H1 (cell line): Measurements from ENCODE around the gene IWS1. TPM values are rescaled to one million over a fixed set of nuclear protein-coding genes. Genes with fewer than 3 reads are reported as not detected.
"Not testable (repeated sequence)": the region's sequence is repeated elsewhere in the genome, so short reads cannot be mapped to it uniquely, and the experiment has no call there.

ENCODE experiments used
- CTCF ChIA-PET: fragments of 300-600 bp; sonication (Branson Sonifier 250); formaldehyde crosslinking; loops from one replicate; lab custom pipeline; 2021; ENCODE audit not compliant: partially characterized antibody; lab: Charles Lee
- POLR2A ChIA-PET: fragments of 300-600 bp; sonication (Branson Sonifier 250); formaldehyde crosslinking; loops from one replicate; lab custom pipeline; 2021; ENCODE audit warnings: inconsistent platforms; ENCODE audit not compliant: partially characterized antibody; lab: Charles Lee
- DNase-seq, 2 experiments: peaks; one replicate each; pipeline versions ENCODE4 v3.0.0 to v3.0.0-alpha.2; 2010 to 2022; ENCODE audit warnings: low spot score in 2 of 2, low read depth in 1 of 2, mixed read lengths in 1 of 2
- FAIRE-seq: peaks from 2 replicates; lab custom pipeline; 2011; peaks lifted over from hg19 to GRCh38; lab: Jason Lieb, UNC
- H2AFZ ChIP-seq: 2 replicates; pipeline ENCODE4 v1.8.1; 2012; ENCODE audit warnings: low read length, inconsistent platforms
- H2AK5ac ChIP-seq: 2 replicates; pipeline ENCODE4 v1.6.1; 2013; ENCODE audit warnings: low read depth, low read length
- H2BK120ac ChIP-seq: replicated peaks from 2 replicates; pipeline ENCODE3; 2013; ENCODE audit warnings: low read depth, low read length, inconsistent platforms
- H2BK12ac ChIP-seq: 2 replicates; pipeline ENCODE4 v1.6.1; 2013; ENCODE audit warnings: low read depth, low read length
- H2BK15ac ChIP-seq: 2 replicates; pipeline ENCODE4 v1.6.1; 2013; ENCODE audit warnings: low read length
- H2BK20ac ChIP-seq: 2 replicates; pipeline ENCODE4 v1.6.1; 2013; ENCODE audit warnings: low read length
- H2BK5ac ChIP-seq: 2 replicates; pipeline ENCODE4 v1.6.1; 2013; ENCODE audit warnings: low read depth, low read length
- H3K14ac ChIP-seq: 2 replicates; pipeline ENCODE4 v1.6.1; 2013; ENCODE audit warnings: inconsistent platforms; ENCODE audit not compliant: insufficient read length
- H3K18ac ChIP-seq: 2 replicates; pipeline ENCODE4 v1.6.1; 2013; ENCODE audit warnings: low read length; ENCODE audit errors: extremely low read depth
- H3K23ac ChIP-seq: 2 replicates; pipeline ENCODE4 v1.6.1; 2013; ENCODE audit warnings: inconsistent platforms; ENCODE audit not compliant: insufficient read length
- H3K23me2 ChIP-seq: 2 replicates; pipeline ENCODE4 v1.6.1; 2013; ENCODE audit warnings: low read depth, low read length
- H3K27ac ChIP-seq: 2 replicates; pipeline ENCODE4 v1.6.1; 2011; ENCODE audit warnings: low read depth, low read length, inconsistent platforms
- H3K27me3 ChIP-seq, 4 experiments: replicated peaks in 1 of 4; 1 replicate in 1 of 4; 2 replicates in 3 of 4; pipeline versions ENCODE4 v1.6.1 to v1.8.1; 2011 to 2013; ENCODE audit warnings: low read length in 3 of 4, mild to moderate bottlenecking in 3 of 4, inconsistent platforms in 2 of 4, mixed read lengths in 2 of 4, moderate library complexity in 1 of 4; ENCODE audit not compliant: control insufficient read depth in 3 of 4, insufficient read depth in 3 of 4; ENCODE audit errors: extremely low read depth in 1 of 4
- H3K36me3 ChIP-seq, 4 experiments: 2 replicates each; pipeline versions ENCODE4 v1.6.1 to v1.8.1; 2011 to 2013; ENCODE audit warnings: mild to moderate bottlenecking in 4 of 4, low read length in 3 of 4, moderate library complexity in 2 of 4, control low read depth in 1 of 4, inconsistent platforms in 1 of 4; ENCODE audit not compliant: insufficient read depth in 4 of 4, control insufficient read depth in 2 of 4
- H3K4ac ChIP-seq: replicated peaks from 2 replicates; pipeline ENCODE3; 2013; ENCODE audit warnings: low read length, low read depth, mixed read lengths, inconsistent platforms; ENCODE audit not compliant: insufficient read length
- H3K4me1 ChIP-seq, 4 experiments: replicated peaks in 1 of 4; 1 replicate in 1 of 4; 2 replicates in 3 of 4; pipeline versions ENCODE4 v1.6.1 to v1.8.1; 2011 to 2013; ENCODE audit warnings: low read length in 3 of 4, inconsistent platforms in 2 of 4, mixed read lengths in 1 of 4; ENCODE audit not compliant: insufficient read depth in 4 of 4, control insufficient read depth in 3 of 4
- H3K4me2 ChIP-seq, 2 experiments: 2 replicates each; pipeline versions ENCODE4 v1.6.1 to v1.8.1; 2011 to 2013; ENCODE audit warnings: low read depth in 2 of 2, low read length in 2 of 2, control low read depth in 1 of 2, inconsistent platforms in 1 of 2, mild to moderate bottlenecking in 1 of 2; ENCODE audit not compliant: insufficient read depth in 1 of 2
- H3K4me3 ChIP-seq, 4 experiments: fragments of 200-600, 300-600 bp in 1 of 4; sonication (generic), shearing (Covaris generic), sonication (Bioruptor Twin) in 1 of 4; 2 replicates each; pipeline versions ENCODE4 v1.5.1 to v1.8.1; 2011 to 2016; ENCODE audit warnings: low read length in 4 of 4, low read depth in 3 of 4, control low read depth in 2 of 4, inconsistent platforms in 2 of 4, mild to moderate bottlenecking in 2 of 4, mixed read lengths in 1 of 4, moderate library complexity in 1 of 4; ENCODE audit not compliant: insufficient read depth in 2 of 4; ENCODE audit errors: extremely low read depth in 1 of 4
- H3K56ac ChIP-seq: replicated peaks from 2 replicates; pipeline ENCODE3; 2013; ENCODE audit warnings: low read depth, mild to moderate bottlenecking, mixed read lengths, low read length, inconsistent platforms; ENCODE audit not compliant: insufficient read length
- H3K79me1 ChIP-seq: 2 replicates; pipeline ENCODE4 v1.6.1; 2013; ENCODE audit warnings: low read depth, low read length, control low read depth
- H3K79me2 ChIP-seq, 2 experiments: 2 replicates each; pipeline versions ENCODE4 v1.6.1 to v1.8.1; 2012 to 2013; ENCODE audit warnings: low read length in 2 of 2, mild to moderate bottlenecking in 2 of 2, inconsistent platforms in 1 of 2; ENCODE audit not compliant: insufficient read depth in 2 of 2, control insufficient read depth in 1 of 2
- H3K9ac ChIP-seq, 4 experiments: replicated peaks in 1 of 4; 1 replicate in 1 of 4; 2 replicates in 3 of 4; pipeline versions ENCODE4 v1.6.1 to v1.8.1; 2011 to 2013; ENCODE audit warnings: low read depth in 3 of 4, low read length in 3 of 4, control low read depth in 2 of 4, mild to moderate bottlenecking in 2 of 4, moderate library complexity in 2 of 4, inconsistent platforms in 1 of 4; ENCODE audit errors: extremely low read depth in 1 of 4
- H3K9me3 ChIP-seq, 2 experiments: 2 replicates each; pipeline versions ENCODE4 v1.6.1 to v1.8.1; 2012 to 2013; ENCODE audit warnings: mild to moderate bottlenecking in 2 of 2, moderate library complexity in 2 of 2, control low read depth in 1 of 2, inconsistent platforms in 1 of 2, low read depth in 1 of 2, low read length in 1 of 2, mixed read lengths in 1 of 2; ENCODE audit not compliant: insufficient read depth in 2 of 2
- H4K20me1 ChIP-seq, 2 experiments: replicated peaks in 1 of 2; 2 replicates each; pipeline versions ENCODE3 to v1.8.1; 2011 to 2013; ENCODE audit warnings: inconsistent platforms in 2 of 2, low read length in 2 of 2, mild to moderate bottlenecking in 1 of 2; ENCODE audit not compliant: insufficient read depth in 2 of 2, control insufficient read depth in 1 of 2
- H4K5ac ChIP-seq: 2 replicates; pipeline ENCODE4 v1.6.1; 2013; ENCODE audit warnings: low read length, low read depth, mixed read lengths, inconsistent platforms; ENCODE audit not compliant: insufficient read length
- H4K8ac ChIP-seq: 2 replicates; pipeline ENCODE4 v1.8.0; 2013; ENCODE audit warnings: mild to moderate bottlenecking, moderate library complexity, low read length, inconsistent platforms; ENCODE audit not compliant: insufficient read depth; ENCODE audit errors: extremely low read depth
- H4K91ac ChIP-seq: replicated peaks from 2 replicates; pipeline ENCODE3; 2013; ENCODE audit warnings: low read length, mixed read lengths, inconsistent platforms; ENCODE audit not compliant: insufficient read length
- WGBS, 2 experiments: shearing (Covaris generic) in 1 of 2; methylation state at CpG; one replicate each; pipeline versions ENCODE4 v1.1.6 to v1.1.7; 2013 to 2015; ENCODE audit warnings: low lambda C conversion rate in 2 of 2, mixed read lengths in 2 of 2, inconsistent platforms in 1 of 2, low coverage in 1 of 2, missing lambda C conversion rate in 1 of 2; ENCODE audit not compliant: insufficient replicate concordance in 2 of 2, insufficient coverage in 1 of 2, insufficient read length in 1 of 2; ENCODE audit errors: extremely low coverage in 1 of 2, missing lambda C conversion rate in 1 of 2; 5-methylcytosine and 5-hydroxymethylcytosine counted together
- polyA plus RNA-seq, 7 experiments: library from polyadenylated mRNA; depleted of rRNA in 3 of 7; stranded (reverse) in 5 of 7; unstranded in 2 of 7; fragments of >200 nt in 5 of 7; fragments of 200-250 nt in 2 of 7; gene quantifications; 1 replicate in 5 of 7; 2 replicates in 1 of 7; 4 replicates in 1 of 7; pipeline versions ENCODE4 v1.2.1 to v1.2.3, GENCODE V29; 2011 to 2013; ENCODE audit warnings: missing spikeins in 2 of 7, mixed read lengths in 2 of 7
- total RNA-seq: library from RNA; stranded (reverse); fragmentation: NEBNext Ultra II Directional; extraction: Animal tissue kit (Norgen Biotek cat#: 25700); gene quantifications from 2 replicates; pipeline ENCODE4 v1.2.1, GENCODE V29; 2021

IWS1 gene
- total and polyA plus RNA-seq, 2 of the 8 experiments (the other 6 are each of a cell fraction or from before 2014, with no cell fraction given), result 18.4 to 64.8 TPM

DNA sequence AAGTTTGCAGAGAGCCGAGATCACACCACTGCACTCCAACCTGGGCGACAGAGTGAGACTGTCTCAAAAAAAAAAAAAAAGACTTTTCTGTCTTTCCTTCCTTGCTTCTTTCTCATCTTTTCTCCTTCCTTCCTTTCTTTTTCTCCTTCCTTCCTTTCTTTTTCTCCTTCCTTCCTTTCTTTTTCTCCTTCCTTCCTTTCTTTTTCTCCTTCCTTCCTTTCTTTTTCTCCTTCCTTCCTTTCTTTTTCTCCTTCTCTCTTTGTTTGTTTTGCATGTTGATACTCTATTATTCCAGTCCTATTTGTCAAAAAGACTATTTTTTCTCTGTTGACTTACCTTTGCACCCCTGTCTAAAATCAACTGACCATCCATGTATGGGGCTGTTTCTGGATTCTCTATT is 46.1 kb upstream of the IWS1 start:
- H2BK5ac ChIP-seq, H3K36me3 ChIP-seq, CTCF ChIA-PET: not testable (repeated sequence)

More for the DNA sequence above, 46.1 kb upstream of the IWS1 start:
- WGBS, 2 experiments, result 76% methylated on average over 2 of the region's 2 CpGs; no CpG with 5 or more reads in 1 of the 2 experiments
- H3K9ac ChIP-seq, H3K14ac ChIP-seq, H3K56ac ChIP-seq, H3K27ac ChIP-seq, H4K91ac ChIP-seq, H3K79me2 ChIP-seq, H2BK15ac ChIP-seq, H2AK5ac ChIP-seq, H3K27me3 ChIP-seq, H3K79me1 ChIP-seq, H3K4me1 ChIP-seq, H3K9me3 ChIP-seq, FAIRE-seq, POLR2A ChIA-PET, H2BK20ac ChIP-seq, H3K23me2 ChIP-seq, H3K23ac ChIP-seq, H3K4ac ChIP-seq, H4K8ac ChIP-seq, H4K20me1 ChIP-seq, H3K4me2 ChIP-seq, H2AFZ ChIP-seq, DNase-seq, H3K4me3 ChIP-seq, H3K18ac ChIP-seq, H2BK120ac ChIP-seq, H2BK12ac ChIP-seq, H4K5ac ChIP-seq: not testable (repeated sequence)
